Measurements from ENCODE around the gene SBF2. TPM values are rescaled to one million over a fixed set of nuclear protein-coding genes. Genes with fewer than 3 reads are reported as not detected.

SBF2 gene
- total RNA-seq, 1 donor from 2014 or later: 44.9 TPM

DNA sequence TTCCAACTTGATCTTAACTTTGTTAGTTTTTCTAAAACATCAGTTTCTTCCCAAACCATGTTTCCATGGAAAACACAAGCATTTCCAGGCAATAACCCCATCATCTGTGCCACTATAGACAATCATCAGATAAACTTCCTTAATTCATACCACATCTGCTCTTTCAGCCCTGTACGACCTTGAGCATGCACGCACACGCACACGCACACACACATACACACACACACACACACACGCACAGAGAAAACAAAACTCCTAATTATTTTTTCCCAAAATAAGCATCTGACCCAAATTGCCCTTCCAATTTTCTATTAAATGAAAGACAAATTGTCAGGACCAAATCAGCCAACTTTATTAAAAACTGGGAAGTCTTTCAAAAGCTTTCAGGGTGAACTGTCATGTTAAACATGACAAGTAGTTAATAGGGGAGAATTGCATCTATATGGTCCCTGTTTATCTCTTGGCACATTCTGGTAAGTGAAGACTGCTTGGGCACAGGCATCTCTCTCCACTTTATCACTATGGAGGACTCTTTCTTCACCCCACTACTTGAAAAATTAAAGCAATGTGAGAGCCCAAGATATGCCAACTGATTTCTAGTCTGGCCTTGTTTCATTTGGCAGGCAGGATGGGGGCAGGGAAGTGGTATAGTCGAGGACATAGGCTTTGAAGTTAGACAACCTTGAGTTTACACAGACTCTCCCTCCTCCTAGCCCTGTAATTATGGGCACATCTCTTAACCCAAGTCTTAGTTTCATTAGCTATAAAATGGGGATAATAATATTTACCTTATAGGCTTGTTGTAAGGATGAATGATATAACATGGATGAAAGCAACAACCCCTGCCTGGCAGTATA is 25.9 kb upstream of the SBF2 start:
- Mint-ChIP-seq H3K36me3 (ENCODE audit: insufficient read depth) (no peaks in the 10 kb centered on the region), H3K9me3 (ENCODE audit: low read depth) (no peaks in the 10 kb centered on the region), H3K27me3 (no peaks in the 10 kb centered on the region), H3K27ac (no peak overlapping the region), H3K4me3 (ENCODE audit: low read depth) (no peak overlapping the region), H3K4me1 (ENCODE audit: low read depth) (peaks cover 27% of the 10 kb centered on the region)
- no peak for TF ChIP-seq CTCF (IDR thresholded peaks at IDR 0.05; ENCODE audit: unreplicated experiment)
- no peak for DNase-seq (ENCODE audit: low spot score, unreplicated experiment)

DNA sequence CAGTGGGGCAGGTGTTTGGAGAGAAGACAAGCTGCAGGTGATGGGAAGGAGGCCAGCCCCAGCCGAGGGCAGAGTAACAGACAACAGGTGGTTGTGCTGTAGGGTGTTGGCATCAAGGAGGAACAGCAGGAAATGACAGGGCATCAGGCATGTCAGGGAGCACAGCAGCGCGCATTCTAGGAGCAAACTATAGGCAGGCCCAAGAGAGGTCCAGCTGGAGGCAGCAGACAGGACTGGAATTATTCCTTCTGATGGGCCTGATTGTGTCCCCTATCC is 24.4 kb upstream of the SBF2 start:
- DNase-seq (ENCODE audit: low spot score, unreplicated experiment): no peak
- H3K9me3 Mint-ChIP-seq (ENCODE audit: low read depth): no peaks in the 10 kb centered on the region
- no peak for TF ChIP-seq CTCF (IDR thresholded peaks at IDR 0.05; ENCODE audit: unreplicated experiment)
- no peak overlapping the region for H3K4me3 Mint-ChIP-seq (ENCODE audit: low read depth)
- H3K27me3 Mint-ChIP-seq: no peaks in the 10 kb centered on the region
- H3K27ac Mint-ChIP-seq: no peak overlapping the region
- H3K4me1 Mint-ChIP-seq (ENCODE audit: low read depth): peaks cover 17% of the 10 kb centered on the region
- H3K36me3 Mint-ChIP-seq (ENCODE audit: insufficient read depth): no peaks in the 10 kb centered on the region

DNA sequence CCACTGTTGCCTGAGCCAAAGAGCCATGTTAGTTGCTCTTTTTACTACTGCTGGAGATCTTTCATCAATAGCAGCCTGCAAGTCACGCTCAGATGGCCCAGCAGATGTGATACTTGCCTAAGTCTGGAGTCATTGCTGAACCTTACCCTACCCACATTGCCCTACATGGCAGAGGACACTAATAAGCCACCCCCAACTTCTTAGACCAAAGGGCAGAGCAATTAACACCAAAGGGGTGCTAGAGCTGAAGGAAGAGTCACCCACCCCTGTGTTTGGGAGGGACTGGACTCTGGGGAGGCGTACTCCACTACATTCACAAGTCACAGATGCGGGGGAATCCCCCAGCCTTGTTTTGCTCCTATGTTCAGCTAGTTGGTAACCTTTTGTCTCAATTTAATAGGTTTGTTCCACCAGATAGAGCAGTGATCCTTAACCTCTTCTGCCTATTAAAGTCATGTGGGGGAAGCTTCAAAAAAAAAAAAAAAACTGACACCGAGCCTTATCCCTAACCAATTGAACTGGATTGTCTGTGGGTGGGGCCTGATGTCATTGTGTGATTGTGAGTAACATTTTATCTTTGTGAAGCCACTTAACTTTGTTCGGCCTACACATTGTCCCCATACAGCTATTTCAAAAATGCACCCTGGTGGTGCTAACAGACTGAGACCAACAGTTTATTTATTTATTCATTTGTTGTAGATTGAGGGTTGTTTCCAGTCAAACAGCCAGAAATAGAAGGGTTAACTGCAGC is 23.9 kb upstream of the SBF2 start:
- Mint-ChIP-seq H3K36me3 (ENCODE audit: insufficient read depth) (no peaks in the 10 kb centered on the region), H3K27me3 (no peaks in the 10 kb centered on the region), H3K4me1 (ENCODE audit: low read depth) (peaks cover 12% of the 10 kb centered on the region), H3K27ac (no peak overlapping the region), H3K4me3 (ENCODE audit: low read depth) (no peak overlapping the region), H3K9me3 (ENCODE audit: low read depth) (no peaks in the 10 kb centered on the region)
- DNase-seq (ENCODE audit: low spot score, unreplicated experiment): no peak
- no peak for TF ChIP-seq CTCF (IDR thresholded peaks at IDR 0.05; ENCODE audit: unreplicated experiment)

- Mint-ChIP-seq H3K36me3 (ENCODE audit: insufficient read depth) (no peaks in the 10 kb centered on the region), H3K4me1 (ENCODE audit: low read depth) (peaks cover 8% of the 10 kb centered on the region), H3K27ac (no peak overlapping the region), H3K27me3 (peaks cover 2% of the 10 kb centered on the region), H3K9me3 (ENCODE audit: low read depth) (no peaks in the 10 kb centered on the region), H3K4me3 (ENCODE audit: low read depth) (no peak overlapping the region)
- no peak for TF ChIP-seq CTCF (IDR thresholded peaks at IDR 0.05; ENCODE audit: unreplicated experiment)
- no peak for DNase-seq (ENCODE audit: low spot score, unreplicated experiment)
These were observed 23.2 kb upstream of the SBF2 start for GRCh38 chr11:10317151-10317755.

DNA sequence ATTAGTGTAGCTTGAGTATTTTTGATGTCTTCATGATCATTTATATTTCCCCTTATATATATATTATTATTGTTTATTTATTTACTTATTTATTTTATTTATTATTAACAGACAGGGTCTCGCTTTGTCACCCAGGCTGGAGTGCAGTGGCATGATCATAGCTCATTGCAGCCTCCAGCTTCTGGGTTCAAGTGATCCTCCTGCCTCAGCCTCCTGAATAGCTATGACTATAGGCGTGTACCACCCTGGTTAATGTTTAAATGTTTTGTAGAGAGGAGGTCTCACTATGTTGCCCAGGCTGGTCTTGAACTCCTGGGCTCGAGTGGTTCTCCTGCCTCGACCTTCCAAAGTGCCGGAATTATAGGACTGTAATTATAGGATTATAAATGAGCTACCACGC is 21.1 kb upstream of the SBF2 start:
- H3K36me3 Mint-ChIP-seq (ENCODE audit: insufficient read depth): no peaks in the 10 kb centered on the region
- TF ChIP-seq CTCF (IDR thresholded peaks at IDR 0.05; ENCODE audit: unreplicated experiment): no peak
- no peak overlapping the region for H3K27ac Mint-ChIP-seq
- no peak overlapping the region for H3K4me3 Mint-ChIP-seq (ENCODE audit: low read depth)
- no peak for DNase-seq (ENCODE audit: low spot score, unreplicated experiment)
- H3K27me3 Mint-ChIP-seq: peaks cover 14% of the 10 kb centered on the region
- no peaks in the 10 kb centered on the region for H3K9me3 Mint-ChIP-seq (ENCODE audit: low read depth)
- H3K4me1 Mint-ChIP-seq (ENCODE audit: low read depth): peaks cover 9% of the 10 kb centered on the region
